H4 (cell line): Measurements from ENCODE around the gene ASAP2. TPM values are rescaled to one million over a fixed set of nuclear protein-coding genes. Genes with fewer than 3 reads are reported as not detected.

Experiments used
- DNase-seq: peaks from one replicate; pipeline ENCODE4 v3.0.0-alpha.2; 2015; ENCODE audit warnings: low spot score
- total RNA-seq: library from RNA; depleted of rRNA; stranded (reverse); fragments of >200 nt; shearing (Covaris generic); gene quantifications from 2 replicates; pipeline ENCODE4 v1.2.3, GENCODE V29; 2014; rRNA removed

The ASAP2 gene
- total RNA-seq, 1 experiment from 2014 or later: 10.4 TPM

DNA sequence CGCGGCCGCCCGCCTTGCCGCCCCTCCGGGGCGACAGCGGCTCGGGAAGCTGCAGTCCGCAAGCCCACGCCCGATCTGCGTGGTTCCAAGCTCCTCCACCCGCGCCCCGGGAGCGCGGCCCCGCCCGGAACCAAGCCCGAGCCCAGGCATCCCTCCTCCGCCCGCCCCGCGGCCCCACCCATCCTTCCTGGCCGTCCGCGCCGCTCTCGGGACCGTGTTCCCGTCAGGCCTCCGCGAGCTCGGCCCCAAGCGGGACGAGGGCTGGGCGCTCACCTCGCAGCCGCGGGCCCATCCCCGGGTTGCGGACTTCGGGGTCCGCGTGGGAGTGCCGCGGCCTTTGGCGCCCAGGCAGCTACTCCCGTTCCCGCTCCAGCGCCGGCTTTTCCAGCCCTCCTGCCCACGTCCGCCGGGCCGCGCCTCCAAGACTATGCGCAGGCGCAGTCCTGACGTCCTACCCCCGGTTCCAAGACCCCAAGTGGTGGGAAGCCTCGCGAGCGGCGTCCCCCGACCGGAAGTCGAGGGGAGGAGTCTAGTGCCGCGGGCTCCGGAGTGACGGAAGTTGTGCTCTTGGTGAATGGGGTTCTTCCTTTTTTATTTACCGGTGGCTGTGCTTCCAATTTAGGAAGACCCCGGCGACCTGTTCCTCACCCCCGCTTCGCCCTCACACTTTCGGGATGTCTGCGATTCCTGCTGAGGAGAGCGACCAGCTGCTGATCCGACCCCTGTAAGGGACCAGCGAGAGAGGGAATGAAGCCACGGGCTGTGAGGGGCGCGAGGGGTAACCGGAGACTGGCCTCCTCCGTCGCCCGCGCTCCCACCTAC lies 216.7 kb downstream of the ASAP2 start, which contains the start of the genes CPSF3 and ITGB1BP1:
Gene CPSF3, plus strand, starts transcription at position 555 of the 822 bp plus-strand sequence. Its CDS starts 120 bp downstream, at position 675.
Gene ITGB1BP1, minus strand, starts transcription at position 429 of the 822 bp plus-strand sequence. CDS start 4,831 bp downstream, outside the sequence.
- DNase-seq: peak; percentile 92

DNA sequence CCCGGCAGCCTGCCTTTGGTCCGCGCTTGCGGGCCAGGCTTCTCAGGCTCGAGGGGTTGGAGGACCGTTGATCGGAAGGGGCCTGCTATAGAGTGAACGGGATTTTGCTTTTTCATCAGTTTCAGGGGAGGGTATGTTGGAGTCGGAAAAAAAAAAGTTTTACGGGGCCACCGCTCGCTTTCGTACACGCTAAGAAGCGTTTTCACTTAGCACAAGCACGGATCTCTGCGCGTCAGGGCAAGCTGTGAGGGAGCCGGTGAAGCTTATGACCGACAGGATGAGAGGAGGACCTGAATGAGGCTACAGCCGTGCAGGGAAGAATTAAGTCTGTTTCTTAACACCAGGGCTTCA lies 217.3 kb downstream of the ASAP2 start:
- DNase-seq: no peak

GRCh38 chr2:9424447-9425164 lies 218.0 kb downstream of the ASAP2 start:
- no peak for DNase-seq

DNA sequence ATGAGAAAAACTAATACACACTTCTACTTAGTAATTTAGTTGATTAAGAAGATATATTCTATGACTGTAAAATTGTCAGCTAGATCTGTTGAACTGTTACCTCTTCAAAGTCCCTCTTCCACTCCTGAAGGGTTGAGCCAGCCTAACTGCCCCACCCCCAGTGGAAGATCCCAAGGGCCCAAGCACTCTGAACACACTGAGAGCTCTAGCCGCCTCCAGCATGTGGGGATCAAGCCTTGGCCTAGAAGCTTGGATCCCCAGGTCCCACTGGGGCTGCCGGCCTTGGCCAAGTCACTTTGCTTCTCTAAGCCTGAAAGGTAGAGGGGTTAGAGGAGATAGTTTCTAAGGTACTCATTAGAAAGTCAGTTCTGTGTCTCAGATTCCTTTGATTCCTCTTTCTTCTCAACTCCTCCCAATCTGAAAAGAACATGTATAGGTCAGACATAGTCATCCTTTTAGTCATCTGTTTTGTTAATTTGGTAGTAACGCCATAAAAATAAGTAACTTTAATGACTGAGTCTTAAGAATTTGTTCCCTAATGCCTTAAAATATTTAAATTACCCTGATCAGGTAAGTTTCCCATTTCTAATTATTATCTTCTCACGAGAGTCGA lies 222.5 kb downstream of the ASAP2 start:
- no peak for DNase-seq

DNA sequence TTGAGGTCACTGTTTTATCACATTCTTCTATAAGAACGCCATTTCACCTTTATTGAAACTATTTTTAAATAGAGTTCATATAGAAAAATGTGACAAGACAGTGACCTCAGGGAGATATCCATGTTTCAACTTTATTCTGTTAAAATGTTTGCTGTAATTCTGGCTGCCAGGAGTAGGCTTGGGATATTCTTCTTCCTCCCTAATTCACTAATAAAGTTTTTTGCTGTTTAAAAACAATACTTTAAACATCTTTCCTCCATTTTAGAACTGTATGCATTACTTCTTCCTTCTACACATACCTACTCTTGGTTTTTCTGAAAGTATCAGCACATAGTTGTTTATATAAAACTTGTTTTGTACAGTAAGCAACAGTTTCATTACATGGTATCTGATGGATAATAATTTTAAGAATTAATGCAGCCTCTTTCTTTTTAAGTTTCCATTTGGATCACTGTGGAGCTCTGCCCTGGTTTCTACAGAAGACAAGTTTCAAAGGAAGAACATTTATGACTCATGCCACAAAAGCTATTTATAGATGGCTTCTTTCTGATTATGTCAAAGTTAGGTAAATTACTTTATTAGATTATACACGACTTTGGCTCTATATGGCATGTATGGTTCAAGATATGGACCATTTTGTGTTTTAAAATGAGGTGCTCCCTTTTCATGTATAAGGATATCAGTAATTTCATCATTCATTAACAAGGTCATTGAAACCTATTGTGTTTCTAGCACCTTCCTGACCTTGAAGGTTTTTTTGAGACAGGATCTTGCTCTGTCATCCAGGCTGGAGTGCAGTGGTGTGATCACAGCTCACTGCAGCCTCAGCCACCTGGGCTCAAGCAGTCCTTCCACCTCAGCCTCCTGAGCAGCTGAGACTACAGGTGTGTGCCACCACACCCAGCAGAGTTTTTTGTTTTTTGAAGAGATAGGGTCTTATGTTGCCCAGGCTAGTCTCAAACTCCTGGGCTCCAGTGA lies 224.0 kb downstream of the ASAP2 start:
- no peak for DNase-seq

GRCh38 chr2:9434489-9434888 lies 227.9 kb downstream of the ASAP2 start:
- no peak for DNase-seq

DNA sequence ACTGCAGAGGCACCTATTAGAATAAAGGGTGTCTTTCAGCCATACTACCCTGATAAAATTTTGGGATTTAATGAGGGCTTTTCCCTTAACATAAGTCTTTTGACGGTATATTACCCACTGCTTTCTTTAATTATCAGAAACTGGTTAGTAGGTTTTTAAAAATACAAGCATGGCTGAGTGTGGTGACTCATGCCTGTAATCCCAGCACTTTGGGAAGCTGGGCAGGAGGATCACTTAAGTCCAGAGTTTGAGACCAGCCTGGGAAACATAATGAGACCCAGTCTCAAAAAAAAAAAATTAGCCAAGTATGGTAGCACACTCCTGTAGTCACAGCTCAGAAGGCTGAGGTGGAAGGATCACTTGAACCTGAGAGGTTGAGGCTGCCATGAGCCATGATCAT lies 232.9 kb downstream of the ASAP2 start:
- DNase-seq: no peak

- DNase-seq: no peak
Observed at GRCh38 chr2:9440058-9440727, 233.6 kb downstream of the ASAP2 start.

DNA sequence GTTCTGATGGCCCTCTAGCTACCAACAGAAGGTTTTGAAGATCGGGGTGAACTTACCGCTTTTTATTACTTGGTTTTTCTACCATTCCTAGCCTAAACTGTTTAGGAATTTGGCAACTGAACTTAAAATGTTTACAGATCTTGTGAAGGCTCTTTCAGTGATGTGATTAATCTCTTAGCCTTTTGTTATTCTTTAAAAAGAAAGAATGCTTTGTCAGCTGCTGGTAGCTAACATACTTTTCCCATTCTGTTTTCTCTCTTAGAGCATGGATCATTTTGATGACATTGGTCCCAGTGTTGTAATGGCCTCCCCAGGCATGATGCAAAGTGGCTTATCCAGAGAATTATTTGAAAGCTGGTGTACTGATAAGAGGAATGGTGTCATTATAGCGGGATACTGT lies 234.9 kb downstream of the ASAP2 start:
- no peak for DNase-seq

DNA sequence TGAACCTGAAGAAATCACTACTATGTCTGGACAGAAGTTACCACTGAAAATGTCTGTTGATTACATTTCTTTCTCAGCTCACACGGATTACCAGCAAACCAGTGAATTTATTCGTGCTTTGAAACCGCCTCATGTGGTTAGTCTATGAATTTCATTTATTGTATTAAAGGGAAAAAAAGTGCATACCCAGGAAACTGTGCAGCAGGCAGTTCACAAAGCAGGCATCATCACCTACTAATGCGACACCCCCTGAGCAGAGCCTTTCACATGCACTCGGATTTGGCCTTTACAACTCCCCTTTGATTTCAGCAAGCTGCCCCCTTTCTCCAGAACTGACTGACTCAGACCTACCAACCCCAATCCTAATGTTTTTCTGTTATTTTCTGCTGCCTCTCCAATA lies 236.9 kb downstream of the ASAP2 start:
- DNase-seq: no peak

GRCh38 chr2:9445089-9445488 lies 238.5 kb downstream of the ASAP2 start:
- no peak for DNase-seq

GRCh38 chr2:9451231-9451630 lies 244.6 kb downstream of the ASAP2 start:
- no peak for DNase-seq

Other genes with a start within 250 kb of the ASAP2 start
- 21.3 and 26.9 TPM in 2 replicates for gene MBOAT2, start 203.1 kb upstream of the ASAP2 start, total RNA-seq
- 30.7 and 36.7 TPM in 2 replicates for gene ITGB1BP1, start 216.7 kb downstream of the ASAP2 start, total RNA-seq
- gene CPSF3, start 216.8 kb downstream of the ASAP2 start, total RNA-seq: 54.7 and 65.5 TPM in 2 replicates